Loucy (cell line): ENCODE measurements around the gene TMEM59.

Experiments
- H2AFZ ChIP-seq: fragments of 200-600 bp; sonication (generic); 2 replicates; pipeline ENCODE4 v1.6.0; 2016; ENCODE audit warnings: antibody characterized with exemption, mild to moderate bottlenecking, low read length, moderate library complexity
- H3F3A ChIP-seq: fragments of 200-600 bp; 2 replicates; pipeline ENCODE4 v1.6.0; 2016; ENCODE audit warnings: antibody characterized with exemption, low read depth, mild to moderate bottlenecking
- H3K27me3 ChIP-seq: fragments of 200-600 bp; sonication (generic); 2 replicates; pipeline ENCODE4 v1.6.1; 2014; ENCODE audit warnings: low read length, mild to moderate bottlenecking; ENCODE audit not compliant: insufficient read depth, poor library complexity, severe bottlenecking
- H3K36me3 ChIP-seq: fragments of 200-600 bp; sonication (generic); 2 replicates; pipeline ENCODE4 v1.6.1; 2016; ENCODE audit warnings: low read length; ENCODE audit not compliant: insufficient read depth
- H3K4me1 ChIP-seq: fragments of 200-600 bp; sonication (generic); 2 replicates; pipeline ENCODE4 v1.5.1; 2014; ENCODE audit warnings: low read length, mild to moderate bottlenecking; ENCODE audit not compliant: insufficient read depth, poor library complexity, severe bottlenecking
- H3K4me2 ChIP-seq: fragments of 200-600 bp; sonication (generic); 2 replicates; pipeline ENCODE4 v1.6.0; 2014; ENCODE audit warnings: antibody characterized with exemption, low read length, low read depth, mild to moderate bottlenecking; ENCODE audit not compliant: poor library complexity, severe bottlenecking
- H3K4me3 ChIP-seq: fragments of 200-600 bp; sonication (generic); 2 replicates; pipeline ENCODE4 v1.5.1; 2014; ENCODE audit warnings: low read length, mild to moderate bottlenecking, mixed read lengths; ENCODE audit not compliant: poor library complexity, severe bottlenecking
- H3K79me2 ChIP-seq: fragments of 200-600 bp; sonication (generic); 2 replicates; pipeline ENCODE4 v1.6.1; 2014; ENCODE audit warnings: low read length; ENCODE audit not compliant: insufficient read depth
- H3K9ac ChIP-seq: fragments of 200-600 bp; sonication (generic); 2 replicates; pipeline ENCODE4 v1.6.0; 2014; ENCODE audit warnings: mild to moderate bottlenecking, low read depth, low read length, moderate library complexity; ENCODE audit not compliant: poor library complexity, severe bottlenecking
- H3K9me2 ChIP-seq: fragments of 200-600 bp; sonication (generic); replicated peaks from 2 replicates; pipeline ENCODE4 v1.6.1; 2016; ENCODE audit warnings: low read depth, low read length, mixed read lengths
- H3K9me3 ChIP-seq: fragments of 200-600 bp; sonication (generic); 2 replicates; pipeline ENCODE4 v1.6.1; 2014; ENCODE audit warnings: mild to moderate bottlenecking, antibody characterized with exemption, low read length, low read depth; ENCODE audit not compliant: insufficient read depth
- H4K20me1 ChIP-seq: fragments of 200-600 bp; sonication (generic); 2 replicates; pipeline ENCODE4 v1.6.0; 2014; ENCODE audit warnings: antibody characterized with exemption, low read length, mild to moderate bottlenecking; ENCODE audit not compliant: insufficient read depth, poor library complexity, severe bottlenecking
- CTCF ChIP-seq: fragments of 200-600 bp; sonication (generic); conservative IDR thresholded peaks from 2 replicates; pipeline ENCODE4 v1.5.1; 2014; ENCODE audit warnings: mild to moderate bottlenecking, antibody characterized with exemption, low read length
- EZH2phosphoT487 ChIP-seq: fragments of 200-600 bp; IDR thresholded peaks from 2 replicates; pipeline ENCODE4 v1.6.1; 2018; ENCODE audit warnings: antibody characterized with exemption, mild to moderate bottlenecking, moderate library complexity, borderline replicate concordance

The TMEM59 gene

GRCh38 chr1:54094001-54094729 is 41.2 kb upstream of the TMEM59 start:
- Histone ChIP-seq H3K9me2 (no peaks in the 10 kb centered on the region), H3K27me3 (no peaks in the 10 kb centered on the region), H2AFZ (no peak overlapping the region), H4K20me1 (no peaks in the 10 kb centered on the region), H3K9ac (no peak overlapping the region), H3K36me3 (peaks cover 6% of the 10 kb centered on the region; the same call in 1 of the 2 replicates), H3K4me1 (peaks cover 33% of the 10 kb centered on the region), H3K4me3 (no peak overlapping the region), H3F3A (no peaks in the 10 kb centered on the region), H3K79me2 (no peaks in the 10 kb centered on the region), H3K9me3 (no peaks in the 10 kb centered on the region), H3K4me2 (no peak overlapping the region)
- TF ChIP-seq CTCF: no peak
- TF ChIP-seq EZH2phosphoT487: no peak

GRCh38 chr1:54091666-54092065 is 38.7 kb upstream of the TMEM59 start:
- TF ChIP-seq CTCF: no peak
- no peak for TF ChIP-seq EZH2phosphoT487

GRCh38 chr1:54088385-54088784 is 35.4 kb upstream of the TMEM59 start:
- Histone ChIP-seq H3K9me3 (no peaks in the 10 kb centered on the region), H3K27me3 (no peaks in the 10 kb centered on the region), H3K9me2 (no peaks in the 10 kb centered on the region), H3K36me3 (peaks cover 10% of the 10 kb centered on the region; the same call in 1 of the 2 replicates), H3K4me2 (no peak overlapping the region), H3K79me2 (no peaks in the 10 kb centered on the region), H4K20me1 (no peaks in the 10 kb centered on the region), H3K9ac (no peak overlapping the region), H3K4me3 (no peak overlapping the region), H3K4me1 (no peaks in the 10 kb centered on the region), H3F3A (no peaks in the 10 kb centered on the region), H2AFZ (no peak overlapping the region)
- no peak for TF ChIP-seq CTCF
- no peak for TF ChIP-seq EZH2phosphoT487

More at GRCh38 chr1:54091666-54092065, 38.7 kb upstream of the TMEM59 start:
- H3K9me3 ChIP-seq: no peaks in the 10 kb centered on the region
- peaks cover 10% of the 10 kb centered on the region; the same call in 1 of the 2 replicates for H3K36me3 ChIP-seq
- peaks cover 27% of the 10 kb centered on the region for H3K4me1 ChIP-seq
- H3K4me3 ChIP-seq: no peak overlapping the region
- H3K9me2 ChIP-seq: no peaks in the 10 kb centered on the region
- no peak overlapping the region for H3K9ac ChIP-seq
- H3K27me3 ChIP-seq: no peaks in the 10 kb centered on the region
- no peaks in the 10 kb centered on the region for H4K20me1 ChIP-seq
- H3K4me2 ChIP-seq: no peak overlapping the region
- H3K79me2 ChIP-seq: no peaks in the 10 kb centered on the region
- H2AFZ ChIP-seq: no peak overlapping the region
- H3F3A ChIP-seq: no peaks in the 10 kb centered on the region
